HEK293T (cell line): Measurements from ENCODE around the gene CARS2.

Experiments used
- BHLHE40 ChIP-seq: fragments of 450-650 bp; IDR thresholded peaks from 2 replicates; pipeline ENCODE4 v1.6.1; 2016; ENCODE audit warnings: mild to moderate bottlenecking, moderate library complexity, borderline replicate concordance
- CTBP1 ChIP-seq: fragments of 450-650 bp; IDR thresholded peaks from 2 replicates; pipeline ENCODE4 v1.6.1; 2016; ENCODE audit warnings: borderline replicate concordance
- FOXK2 ChIP-seq: fragments of 450-650 bp; IDR thresholded peaks from 2 replicates; pipeline ENCODE4 v1.6.1; 2016; ENCODE audit warnings: mild to moderate bottlenecking
- FOXM1 ChIP-seq: fragments of 450-650 bp; IDR thresholded peaks from 2 replicates; pipeline ENCODE4 v1.6.1; 2017; ENCODE audit warnings: mild to moderate bottlenecking, borderline replicate concordance
- HDGF ChIP-seq: fragments of 450-650 bp; IDR thresholded peaks from 2 replicates; pipeline ENCODE4 v1.6.1; 2017; ENCODE audit warnings: antibody characterized with exemption, borderline replicate concordance
- SP1 ChIP-seq: fragments of 450-650 bp; IDR thresholded peaks from 2 replicates; pipeline ENCODE4 v1.6.1; 2017

GRCh38 chr13:110700186-110700585 is 5.7 kb downstream of the CARS2 start:
- TF ChIP-seq HDGF (no peak), FOXK2 (no peak), CTBP1 (no peak), FOXM1 (no peak), SP1 (no peak), BHLHE40 (no peak)
